Epithelial cell of esophagus (primary cell): ENCODE data around the gene PCBP1.
A peak's percentile ranks its signal among the peaks of the same experiment; 100 is the strongest.

Experiments
- DNase-seq: peaks from one replicate; pipeline ENCODE4 v3.0.0; 2010; ENCODE audit warnings: low read depth
- H3K4me3 ChIP-seq: 2 replicates; pipeline ENCODE4 v1.5.1; 2011; ENCODE audit warnings: mild to moderate bottlenecking, low read length, control low read depth
- TF ChIP-seq, protein P1 (sequence below): IDR thresholded peaks from 2 replicates; pipeline ENCODE4 v1.5.1; 2011; ENCODE audit warnings: low read depth, mild to moderate bottlenecking, low read length, control low read depth, inconsistent platforms; ENCODE audit not compliant: insufficient read depth; ENCODE audit errors: missing control alignments

PCBP1 gene

DNA sequence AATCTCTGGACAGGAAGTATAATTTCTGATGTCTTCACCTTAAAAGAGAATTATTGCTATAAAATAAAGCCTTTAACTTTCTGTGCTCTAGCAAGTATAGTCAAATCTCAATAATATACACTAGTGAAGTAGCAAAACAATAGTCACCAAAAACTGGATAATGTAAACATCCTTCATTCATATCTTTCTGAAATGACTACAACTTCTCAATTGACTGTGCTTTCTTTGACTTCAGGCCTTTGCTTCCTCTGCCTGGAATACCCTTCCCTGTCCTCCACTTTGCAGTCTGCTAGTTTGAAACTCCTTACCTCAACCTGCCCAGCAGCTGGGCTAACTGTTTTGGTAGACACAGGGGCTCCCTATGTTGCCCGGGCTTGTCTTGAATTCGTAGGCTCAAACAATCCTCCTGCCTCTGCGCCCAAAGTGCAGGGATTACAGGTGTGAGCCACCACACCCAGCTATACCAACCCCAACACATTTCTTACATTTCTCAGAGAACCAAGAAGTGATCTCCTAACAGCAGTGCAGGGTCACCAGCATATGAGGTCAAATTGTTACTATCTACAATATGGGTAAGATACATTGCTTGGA, 6.6 kb upstream of the PCBP1 start:
- TF ChIP-seq, protein P1, sequence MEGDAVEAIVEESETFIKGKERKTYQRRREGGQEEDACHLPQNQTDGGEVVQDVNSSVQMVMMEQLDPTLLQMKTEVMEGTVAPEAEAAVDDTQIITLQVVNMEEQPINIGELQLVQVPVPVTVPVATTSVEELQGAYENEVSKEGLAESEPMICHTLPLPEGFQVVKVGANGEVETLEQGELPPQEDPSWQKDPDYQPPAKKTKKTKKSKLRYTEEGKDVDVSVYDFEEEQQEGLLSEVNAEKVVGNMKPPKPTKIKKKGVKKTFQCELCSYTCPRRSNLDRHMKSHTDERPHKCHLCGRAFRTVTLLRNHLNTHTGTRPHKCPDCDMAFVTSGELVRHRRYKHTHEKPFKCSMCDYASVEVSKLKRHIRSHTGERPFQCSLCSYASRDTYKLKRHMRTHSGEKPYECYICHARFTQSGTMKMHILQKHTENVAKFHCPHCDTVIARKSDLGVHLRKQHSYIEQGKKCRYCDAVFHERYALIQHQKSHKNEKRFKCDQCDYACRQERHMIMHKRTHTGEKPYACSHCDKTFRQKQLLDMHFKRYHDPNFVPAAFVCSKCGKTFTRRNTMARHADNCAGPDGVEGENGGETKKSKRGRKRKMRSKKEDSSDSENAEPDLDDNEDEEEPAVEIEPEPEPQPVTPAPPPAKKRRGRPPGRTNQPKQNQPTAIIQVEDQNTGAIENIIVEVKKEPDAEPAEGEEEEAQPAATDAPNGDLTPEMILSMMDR, result no peak
- DNase-seq, result peak; percentile 49
- H3K4me3 ChIP-seq, result no peak overlapping the region

DNA sequence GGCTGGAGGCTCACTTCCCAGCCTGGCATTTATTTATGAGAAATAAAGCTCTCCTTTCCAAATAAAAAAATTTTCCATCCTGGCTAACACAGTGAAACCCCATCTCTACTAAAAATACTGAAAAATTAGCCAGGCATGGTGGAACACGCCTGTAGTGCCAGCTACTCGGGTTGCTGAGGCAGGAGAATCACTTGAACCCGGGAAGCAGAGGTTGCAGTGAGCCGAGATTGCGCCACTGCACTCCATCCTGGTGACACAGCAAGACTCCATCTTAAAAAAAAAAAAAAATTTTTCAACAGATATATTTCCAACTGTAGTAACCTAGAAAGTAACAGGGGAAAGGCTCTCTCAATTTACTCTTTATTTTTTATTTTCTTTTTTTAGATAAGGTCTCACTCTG, 6.1 kb upstream of the PCBP1 start:
- TF ChIP-seq, protein P1, result no peak
- DNase-seq, result peak; percentile 29
- H3K4me3 ChIP-seq, result no peak overlapping the region

DNA sequence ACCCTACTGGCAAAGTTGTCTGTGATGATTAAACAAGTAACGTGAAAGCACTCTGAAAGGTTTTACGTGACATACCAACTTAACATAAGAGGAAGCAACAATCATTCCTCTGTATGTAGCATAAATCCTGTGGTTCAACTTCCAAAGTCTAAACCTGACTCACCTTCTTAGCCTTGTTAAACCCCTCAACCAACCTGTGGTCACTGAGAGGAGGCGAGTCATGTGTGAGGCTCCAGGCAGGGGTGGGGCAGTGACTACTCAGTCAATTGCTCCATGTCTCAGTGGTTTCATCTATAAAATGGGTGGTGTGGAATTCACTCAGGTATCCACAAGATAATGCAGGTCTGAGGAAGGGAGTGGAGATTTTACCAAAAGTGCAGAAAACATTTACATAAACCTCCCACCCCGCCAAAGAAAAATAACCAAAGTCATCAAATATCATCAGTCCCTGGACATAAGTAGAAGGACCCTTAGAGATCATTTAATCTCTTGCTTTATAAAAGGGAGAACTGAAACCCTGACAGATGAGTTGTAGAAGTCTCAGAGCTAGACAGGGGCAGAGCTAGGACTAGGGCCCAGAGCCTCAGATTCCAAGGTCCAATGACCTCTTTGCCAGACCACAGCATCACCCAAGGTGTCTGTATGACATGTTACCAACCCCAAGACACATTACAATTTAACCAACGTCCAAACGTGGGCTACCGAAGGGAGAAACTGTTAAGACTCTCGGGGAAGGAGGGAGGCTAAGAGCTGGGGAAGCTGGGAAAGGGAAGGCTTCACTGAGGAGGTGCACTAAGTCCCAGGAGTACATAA, 3.7 kb upstream of the PCBP1 start:
- TF ChIP-seq, protein P1, result no peak
- peak; percentile 96 for DNase-seq
- no peak overlapping the region for H3K4me3 ChIP-seq

DNA sequence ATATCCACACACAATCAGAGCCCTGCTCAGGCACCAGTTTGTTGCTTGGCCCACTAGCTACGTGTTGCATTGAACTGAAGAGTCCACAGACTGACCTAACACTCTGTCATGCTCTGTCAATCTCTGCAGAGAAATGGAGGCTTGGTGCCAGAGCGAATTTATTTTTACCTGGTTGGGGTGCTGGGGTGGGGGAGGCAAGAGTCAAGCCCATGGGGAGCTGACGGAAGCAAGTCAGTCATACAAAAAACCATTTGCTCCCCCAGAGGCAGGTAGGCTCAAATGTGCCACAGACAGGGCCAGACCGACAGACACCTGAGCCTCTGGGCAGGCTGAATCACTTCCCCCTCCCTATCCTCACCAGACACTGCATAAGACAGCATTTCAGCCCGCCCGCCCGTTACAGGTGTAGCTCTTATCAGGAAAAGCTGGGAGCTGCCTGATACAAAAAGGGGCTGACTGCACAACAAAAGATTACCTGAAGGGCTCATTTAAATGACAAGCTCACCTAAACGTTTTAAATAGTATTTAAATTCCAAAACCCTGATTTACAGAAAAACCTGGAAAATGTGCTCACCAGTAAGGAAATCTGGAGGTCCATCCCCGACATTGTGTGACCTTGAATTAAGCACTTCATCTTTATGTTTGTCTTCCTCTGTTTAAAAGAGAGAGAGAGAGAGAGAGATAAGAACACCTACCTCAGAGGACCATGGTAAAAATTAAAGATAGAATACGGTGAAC, 2.1 kb upstream of the PCBP1 start:
- H3K4me3 ChIP-seq, result no peak overlapping the region
- DNase-seq, result peak; percentile 87
- TF ChIP-seq, protein P1, result no peak

DNA sequence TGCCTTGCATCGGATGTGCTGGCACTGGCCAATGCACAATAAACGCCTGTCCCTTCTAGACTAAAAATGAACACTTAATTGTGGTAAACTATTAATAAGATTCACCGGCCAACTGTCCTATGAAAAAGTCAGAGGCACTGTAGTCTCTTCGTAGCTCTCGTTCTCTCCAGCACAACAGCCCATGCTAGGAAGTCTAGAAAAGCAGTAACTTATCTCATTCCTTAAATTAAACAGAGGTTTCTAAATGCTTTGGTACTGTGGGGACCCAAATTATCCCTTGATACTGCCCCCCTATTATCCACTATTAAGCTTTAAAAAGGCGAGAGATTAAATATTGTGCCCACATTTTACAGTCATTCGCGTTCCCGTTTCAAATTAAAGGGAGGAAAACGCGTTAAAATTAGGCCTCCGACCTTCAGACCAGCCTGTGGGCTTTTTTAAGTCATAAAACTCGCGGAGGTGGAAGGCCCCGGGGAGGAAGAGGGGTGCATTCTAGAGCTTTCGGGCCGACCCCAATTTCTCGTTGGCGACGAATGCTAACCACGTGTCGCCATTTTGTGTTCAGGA, 1.5 kb upstream of the PCBP1 start:
- H3K4me3 ChIP-seq, result peak overlapping the region; percentile 46
- no peak for DNase-seq
- TF ChIP-seq, protein P1, result no peak

DNA sequence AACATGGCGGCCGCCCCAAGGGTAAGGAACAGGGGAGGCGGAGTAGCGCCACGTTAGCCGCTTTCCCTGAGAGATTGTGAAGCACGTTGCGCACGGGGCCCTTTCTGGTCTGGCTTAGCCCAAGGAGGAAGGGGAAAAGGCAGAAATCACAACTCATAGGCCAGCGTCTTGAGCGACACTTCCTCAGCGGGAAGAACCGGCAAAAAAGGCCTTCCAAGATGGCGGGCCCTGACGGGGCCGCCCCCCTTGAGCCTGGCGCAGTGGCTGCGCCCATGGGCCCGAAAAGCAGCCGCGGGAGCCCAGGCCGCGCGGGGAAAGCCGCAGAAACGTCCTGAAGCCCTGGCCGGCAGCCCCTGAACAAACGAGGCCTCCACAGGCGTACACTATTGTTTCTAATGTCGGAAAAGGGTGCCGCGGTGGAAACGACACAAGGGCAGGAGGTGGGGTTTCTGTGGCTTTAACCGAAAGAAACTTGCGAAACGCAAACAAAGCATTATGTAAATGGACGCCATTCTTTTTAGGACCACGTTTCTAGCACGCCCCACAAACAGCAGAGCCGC, 919 bp upstream of the PCBP1 start:
- peak overlapping the region; percentile 46 for H3K4me3 ChIP-seq
- peak; percentile 88 for DNase-seq
- TF ChIP-seq, protein P1, result no peak
